Gastrocnemius medialis (tissue), 4 donors: ENCODE results near the gene SATB2. TPM values are rescaled to one million over a fixed set of nuclear protein-coding genes. Genes with fewer than 3 reads are reported as not detected.

ENCODE experiments used
- ATAC-seq, 2 donors: fragments of 150-250 bp; one replicate each; pipeline ENCODE4 v1.9.1; 2016
- DNase-seq, 2 donors: peaks; one replicate each; pipeline ENCODE4 v3.0.0-alpha.2; 2019
- H3K27ac ChIP-seq, 4 donors: fragments of 200-600 bp; sonication (generic); 1 replicate in 1 of 4; 2 replicates in 3 of 4; pipeline ENCODE4 v1.5.1; 2016 to 2018; ENCODE audit warnings: mild to moderate bottlenecking in 2 of 4, moderate library complexity in 1 of 4
- H3K27me3 ChIP-seq, 3 donors: fragments of 200-600 bp; sonication (generic) in 2 of 3; 1 replicate in 1 of 3; 2 replicates in 2 of 3; pipeline versions ENCODE4 v1.5.1 to v1.6.0; 2016 to 2019; ENCODE audit warnings: mild to moderate bottlenecking in 1 of 3, moderate library complexity in 1 of 3
- H3K36me3 ChIP-seq, 2 donors: fragments of 200-600 bp; sonication (generic) in 1 of 2; one replicate each; pipeline ENCODE4 v1.5.1; 2017 to 2018
- H3K4me1 ChIP-seq, 2 donors: fragments of 200-600 bp; sonication (generic) in 1 of 2; one replicate each; pipeline ENCODE4 v1.5.1; 2016 to 2017; ENCODE audit warnings: mild to moderate bottlenecking in 2 of 2
- H3K4me3 ChIP-seq, 4 donors: fragments of 200-600 bp; sonication (generic) in 3 of 4; 1 replicate in 1 of 4; 2 replicates in 3 of 4; pipeline ENCODE4 v1.5.1; 2016 to 2019; ENCODE audit warnings: mild to moderate bottlenecking in 2 of 4
- H3K9me3 ChIP-seq, 3 donors: fragments of 200-600 bp; sonication (generic) in 2 of 3; 1 replicate in 1 of 3; 2 replicates in 2 of 3; pipeline ENCODE4 v1.5.1; 2016 to 2019
- POLR2A ChIP-seq, 2 donors: fragments of 450-650 bp; IDR thresholded peaks; one replicate each; pipeline ENCODE4 v1.6.1; 2017; ENCODE audit warnings: antibody characterized with exemption in 2 of 2, mild to moderate bottlenecking in 2 of 2, moderate library complexity in 2 of 2
- in situ Hi-C, 4 donors: fragments of 200-750 bp; cut with MboI; loops; one replicate each; pipeline versions ENCODE4 v1.15.0 to v1.8.0; 2017; ENCODE audit warnings: low sequenced_read_pairs in 4 of 4
- intact Hi-C: fragments of 100-400 bp; cut with DNase I; formaldehyde crosslinking; loops from one replicate; pipeline ENCODE4 v1.15.1; 2023; ENCODE audit warnings: low total_unique reads
- total RNA-seq, 4 donors: library from RNA; depleted of rRNA; stranded (reverse); fragments of >200 nt; gene quantifications; one replicate each; pipeline versions ENCODE4 v1.1.0 to v1.2.3, GENCODE V29; 2016
- TF ChIP-seq, protein P1 (sequence below), 5 experiments: fragments of 450-650 bp in 3 of 5; fragments of 200-600 bp in 2 of 5; sonication (generic) in 2 of 5; IDR thresholded peaks in 4 of 5; conservative IDR thresholded peaks in 1 of 5; 1 replicate in 4 of 5; 2 replicates in 1 of 5; pipeline ENCODE4 v1.5.1; 2016 to 2019; ENCODE audit warnings: antibody characterized with exemption in 5 of 5, mild to moderate bottlenecking in 3 of 5, moderate library complexity in 3 of 5

The SATB2 gene
- total RNA-seq, 4 donors from 2014 or later: 2.0 to 6.4 (median 4.5) TPM

DNA sequence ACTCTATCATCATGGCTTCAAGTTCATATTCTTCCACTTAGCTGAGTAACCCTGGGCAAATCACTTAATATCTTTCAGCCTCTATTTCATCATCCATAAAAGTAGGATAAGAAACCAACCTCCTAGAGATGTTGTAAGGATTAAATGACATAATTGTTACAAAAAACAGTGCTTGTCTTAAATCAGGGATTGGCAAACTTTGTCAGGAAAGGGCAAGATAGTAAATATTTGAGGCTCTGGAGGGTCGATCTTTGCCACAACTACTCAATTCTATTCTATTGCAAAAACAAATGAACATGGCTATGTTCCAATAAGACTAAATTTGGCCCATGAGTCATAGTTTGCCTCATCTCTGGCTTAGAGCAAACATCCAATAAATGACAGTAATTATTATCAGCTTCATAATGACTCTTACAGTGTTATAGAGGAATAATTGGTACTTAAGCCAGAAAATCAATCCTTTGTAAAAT lies 184.7 kb downstream of the SATB2 start:
- no peaks in the 10 kb centered on the region for H3K27me3 ChIP-seq
- H3K4me3 ChIP-seq: no peak overlapping the region
- ATAC-seq: no peak
- no peaks in the 10 kb centered on the region for H3K4me1 ChIP-seq
- intact Hi-C loops (no loop called here), in situ Hi-C loops (no loop called here)
- no peak overlapping the region for H3K27ac ChIP-seq
- H3K36me3 ChIP-seq: no peaks in the 10 kb centered on the region
- no peak for DNase-seq
- TF ChIP-seq POLR2A (IDR thresholded peaks at IDR 0.05): no peak
- H3K9me3 ChIP-seq: no peaks in the 10 kb centered on the region

DNA sequence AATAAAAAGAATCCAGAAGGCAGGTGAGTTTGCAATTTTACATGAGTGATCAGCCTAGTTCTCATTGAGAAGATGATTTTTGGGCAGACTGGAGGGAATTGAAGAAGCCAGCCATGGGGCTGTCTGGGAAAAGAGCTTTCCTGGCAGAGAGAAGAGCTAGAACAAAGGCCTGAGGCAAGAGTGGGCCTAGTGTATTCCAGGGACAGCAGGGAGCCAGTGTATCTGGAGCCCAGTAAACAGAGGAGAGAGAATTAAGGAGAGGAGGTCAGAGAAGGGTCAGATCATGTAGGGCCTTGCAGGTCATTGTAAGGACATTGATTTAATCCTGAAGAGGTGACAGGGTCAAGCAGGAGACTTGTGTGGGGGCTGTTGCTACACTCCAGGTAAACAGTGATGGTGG lies 195.8 kb downstream of the SATB2 start:
- DNase-seq (no peak), ATAC-seq (no peak)
- intact Hi-C loops (no loop called here), in situ Hi-C loops (no loop called here)
- no peak for TF ChIP-seq POLR2A (IDR thresholded peaks at IDR 0.05)
- TF ChIP-seq, protein P1, sequence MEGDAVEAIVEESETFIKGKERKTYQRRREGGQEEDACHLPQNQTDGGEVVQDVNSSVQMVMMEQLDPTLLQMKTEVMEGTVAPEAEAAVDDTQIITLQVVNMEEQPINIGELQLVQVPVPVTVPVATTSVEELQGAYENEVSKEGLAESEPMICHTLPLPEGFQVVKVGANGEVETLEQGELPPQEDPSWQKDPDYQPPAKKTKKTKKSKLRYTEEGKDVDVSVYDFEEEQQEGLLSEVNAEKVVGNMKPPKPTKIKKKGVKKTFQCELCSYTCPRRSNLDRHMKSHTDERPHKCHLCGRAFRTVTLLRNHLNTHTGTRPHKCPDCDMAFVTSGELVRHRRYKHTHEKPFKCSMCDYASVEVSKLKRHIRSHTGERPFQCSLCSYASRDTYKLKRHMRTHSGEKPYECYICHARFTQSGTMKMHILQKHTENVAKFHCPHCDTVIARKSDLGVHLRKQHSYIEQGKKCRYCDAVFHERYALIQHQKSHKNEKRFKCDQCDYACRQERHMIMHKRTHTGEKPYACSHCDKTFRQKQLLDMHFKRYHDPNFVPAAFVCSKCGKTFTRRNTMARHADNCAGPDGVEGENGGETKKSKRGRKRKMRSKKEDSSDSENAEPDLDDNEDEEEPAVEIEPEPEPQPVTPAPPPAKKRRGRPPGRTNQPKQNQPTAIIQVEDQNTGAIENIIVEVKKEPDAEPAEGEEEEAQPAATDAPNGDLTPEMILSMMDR (IDR thresholded peaks at IDR 0.05 in 4 of 5, conservative IDR thresholded peaks at IDR 0.05 in 1 of 5): no peak
- Histone ChIP-seq H3K36me3 (no peaks in the 10 kb centered on the region), H3K27ac (no peak overlapping the region), H3K9me3 (no peaks in the 10 kb centered on the region), H3K4me1 (no peaks in the 10 kb centered on the region), H3K4me3 (no peak overlapping the region), H3K27me3 (no peaks in the 10 kb centered on the region)

DNA sequence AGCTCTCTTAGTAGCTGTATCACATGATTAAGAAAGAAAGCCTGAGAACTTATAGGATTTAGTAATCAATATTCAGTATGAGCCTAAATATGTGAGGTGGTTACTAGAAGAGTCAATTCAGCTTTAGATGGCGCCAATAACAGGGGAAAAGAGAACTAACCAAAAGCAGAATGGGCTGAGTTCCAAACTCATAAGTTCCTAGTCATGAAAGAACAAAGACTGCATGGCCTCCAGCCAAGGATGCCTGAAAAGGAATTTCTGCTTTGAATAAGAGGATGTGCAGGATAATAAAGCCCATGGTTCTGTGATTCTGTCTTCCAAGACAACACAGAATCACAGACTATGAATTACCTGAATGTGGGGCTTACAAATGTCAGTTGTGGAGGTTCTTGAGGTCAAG lies 196.5 kb downstream of the SATB2 start:
- H3K27me3 ChIP-seq: no peaks in the 10 kb centered on the region
- H3K27ac ChIP-seq: no peak overlapping the region
- ATAC-seq (no peak), DNase-seq (no peak)
- in situ Hi-C loops: no loop called here
- no peaks in the 10 kb centered on the region for H3K4me1 ChIP-seq
- intact Hi-C loops: no loop called here
- TF ChIP-seq, protein P1 (IDR thresholded peaks at IDR 0.05 in 4 of 5, conservative IDR thresholded peaks at IDR 0.05 in 1 of 5): no peak
- no peak for TF ChIP-seq POLR2A (IDR thresholded peaks at IDR 0.05)
- no peak overlapping the region for H3K4me3 ChIP-seq
- no peaks in the 10 kb centered on the region for H3K9me3 ChIP-seq
- H3K36me3 ChIP-seq: no peaks in the 10 kb centered on the region

DNA sequence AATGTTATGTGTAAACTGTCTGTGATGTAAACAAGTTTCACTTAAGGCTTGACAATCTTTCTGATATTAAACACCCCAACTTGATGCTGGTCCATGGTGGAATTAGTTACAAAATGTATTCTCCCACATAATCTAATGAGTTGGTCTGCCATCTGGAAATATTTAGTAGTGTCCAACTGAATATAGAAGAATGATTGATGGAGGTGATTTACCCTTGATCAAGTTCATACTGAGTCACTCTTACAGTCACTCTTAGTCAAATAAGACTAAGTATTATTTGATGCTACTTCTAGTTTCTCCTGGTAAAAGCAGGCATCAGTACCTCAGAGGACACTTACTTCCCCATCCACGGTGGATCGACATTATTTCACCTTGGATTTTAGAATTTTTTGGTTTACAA lies 198.1 kb downstream of the SATB2 start:
- DNase-seq (no peak), ATAC-seq (no peak)
- intact Hi-C loops (no loop called here), in situ Hi-C loops (no loop called here)
- no peaks in the 10 kb centered on the region for H3K9me3 ChIP-seq
- H3K4me3 ChIP-seq: no peak overlapping the region
- H3K36me3 ChIP-seq: no peaks in the 10 kb centered on the region
- TF ChIP-seq, protein P1 (IDR thresholded peaks at IDR 0.05 in 4 of 5, conservative IDR thresholded peaks at IDR 0.05 in 1 of 5): no peak
- TF ChIP-seq POLR2A (IDR thresholded peaks at IDR 0.05): no peak
- no peaks in the 10 kb centered on the region for H3K27me3 ChIP-seq
- H3K4me1 ChIP-seq: no peaks in the 10 kb centered on the region
- H3K27ac ChIP-seq: no peak overlapping the region

DNA sequence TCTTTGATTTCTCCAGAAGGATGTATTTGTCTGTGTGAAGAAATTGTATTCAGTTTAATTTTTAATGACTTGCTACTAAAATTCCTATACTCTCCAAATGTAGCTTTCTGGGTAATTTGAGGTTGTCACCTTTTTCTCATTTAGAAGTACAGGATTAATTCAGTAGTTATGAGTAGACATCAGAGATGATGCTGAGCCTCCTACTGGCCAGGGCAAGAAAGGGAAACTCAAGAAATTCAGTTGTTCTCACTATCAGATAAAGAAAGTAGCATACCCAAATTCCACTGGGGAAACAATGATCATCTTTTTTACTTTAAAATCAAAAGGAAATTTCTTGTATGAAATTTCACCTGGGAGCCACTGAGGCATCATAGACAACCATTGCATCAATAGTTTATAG lies 199.4 kb downstream of the SATB2 start:
- DNase-seq: no peak
- TF ChIP-seq, protein P1 (IDR thresholded peaks at IDR 0.05 in 4 of 5, conservative IDR thresholded peaks at IDR 0.05 in 1 of 5): no peak
- no peak for TF ChIP-seq POLR2A (IDR thresholded peaks at IDR 0.05)
- in situ Hi-C loops: no loop called here

More for the DNA sequence above, 199.4 kb downstream of the SATB2 start:
- intact Hi-C loops: no loop called here
- Histone ChIP-seq H3K4me3 (no peak overlapping the region), H3K27ac (no peak overlapping the region), H3K4me1 (no peaks in the 10 kb centered on the region), H3K9me3 (no peaks in the 10 kb centered on the region), H3K36me3 (no peaks in the 10 kb centered on the region), H3K27me3 (no peaks in the 10 kb centered on the region)
- no peak for ATAC-seq
